GM12878 (cell line): ENCODE measurements around the gene IL12B. TPM values are rescaled to one million over a fixed set of nuclear protein-coding genes. Genes with fewer than 3 reads are reported as not detected.
A peak's percentile ranks its signal among the peaks of the same experiment; 100 is the strongest.

ENCODE experiments used
- BCL3 ChIP-seq: IDR thresholded peaks from 2 replicates; pipeline ENCODE4 v1.6.1; 2011; ENCODE audit warnings: borderline replicate concordance, low read depth, mild to moderate bottlenecking, moderate library complexity, low read length; ENCODE audit not compliant: insufficient read depth, poor library complexity, severe bottlenecking
- E4F1 ChIP-seq: fragments of 450-650 bp; IDR thresholded peaks from 2 replicates; pipeline ENCODE4 v1.6.1; 2018; ENCODE audit warnings: borderline replicate concordance, mild to moderate bottlenecking; ENCODE audit not compliant: partially characterized antibody
- EGR1 ChIP-seq, 2 experiments: IDR thresholded peaks; 1 replicate in 1 of 2; 2 replicates in 1 of 2; pipeline ENCODE4 v1.6.1; 2011 to 2012; ENCODE audit warnings: low read depth in 2 of 2, low read length in 2 of 2, borderline replicate concordance in 1 of 2, mild to moderate bottlenecking in 1 of 2, moderate library complexity in 1 of 2
- GABPA ChIP-seq: IDR thresholded peaks from 2 replicates; pipeline ENCODE4 v1.6.1; 2014; ENCODE audit warnings: antibody characterized with exemption, low read depth, mild to moderate bottlenecking, inconsistent platforms
- HDAC2 ChIP-seq: fragments of 200-600 bp; sonication (generic); IDR thresholded peaks from 2 replicates; pipeline ENCODE4 v1.6.1; 2017
- IKZF1 ChIP-seq: fragments of 450-650 bp; conservative IDR thresholded peaks from 2 replicates; pipeline ENCODE4 v1.6.1; 2017; ENCODE audit warnings: antibody characterized with exemption, mild to moderate bottlenecking
- KLF5 ChIP-seq: fragments of 450-650 bp; IDR thresholded peaks from 2 replicates; pipeline ENCODE4 v1.6.1; 2014; ENCODE audit warnings: mild to moderate bottlenecking; ENCODE audit not compliant: partially characterized antibody
- MEF2A ChIP-seq: IDR thresholded peaks from 2 replicates; pipeline ENCODE4 v1.6.1; 2011; ENCODE audit warnings: low read depth, mild to moderate bottlenecking, low read length, moderate library complexity; ENCODE audit not compliant: insufficient read depth
- NFYA ChIP-seq: IDR thresholded peaks from 2 replicates; pipeline ENCODE4 v1.6.1; 2011; ENCODE audit warnings: low read depth, mild to moderate bottlenecking, low read length, improper control_type of control experiment, borderline replicate concordance
- RCOR1 ChIP-seq: conservative IDR thresholded peaks from 2 replicates; pipeline ENCODE4 v1.6.1; 2012; ENCODE audit warnings: low read depth, low read length, improper control_type of control experiment
- SIN3A ChIP-seq: IDR thresholded peaks from 2 replicates; pipeline ENCODE4 v1.6.1; 2012; ENCODE audit warnings: low read depth, low read length, improper control_type of control experiment
- ZNF384 ChIP-seq: IDR thresholded peaks from 2 replicates; pipeline ENCODE4 v1.6.1; 2012; ENCODE audit warnings: low read depth, mild to moderate bottlenecking, low read length, improper control_type of control experiment, borderline replicate concordance
- polyA plus RNA-seq, 11 experiments: library from polyadenylated mRNA; depleted of rRNA in 4 of 11; unstranded in 6 of 11; stranded (reverse) in 5 of 11; fragments of >200 nt; fragmentation: Nextera tagmentation in 4 of 11; fragmentation: Illumina TruSeq in 1 of 11; extraction: Ambion mirVana in 4 of 11; extraction: Trizol in 1 of 11; gene quantifications; 1 replicate in 1 of 11; 2 replicates in 10 of 11; pipeline versions ENCODE4 v1.2.1 to v1.2.3, GENCODE V29; 2011 to 2016; ENCODE audit warnings: inconsistent platforms in 2 of 11, missing spikeins in 2 of 11, low read depth in 1 of 11
- total RNA-seq, 4 experiments: library from RNA; depleted of rRNA in 3 of 4; stranded (reverse); fragments of >200 nt in 3 of 4; fragmentation: Illumina TruSeq in 1 of 4; extraction: Trizol in 1 of 4; gene quantifications; 2 replicates each; pipeline versions ENCODE4 v1.2.1 to v1.2.3, GENCODE V29; 2013 to 2021
- TF ChIP-seq, protein P1 (sequence below): fragments of 150-350 bp; IDR thresholded peaks from 2 replicates; pipeline ENCODE4 v1.6.1; 2016; ENCODE audit warnings: low read depth, low read length
- TF ChIP-seq, protein P2 (sequence below): fragments of 450-650 bp; IDR thresholded peaks from 2 replicates; pipeline ENCODE4 v1.6.1; 2017; ENCODE audit warnings: antibody characterized with exemption, mild to moderate bottlenecking, moderate library complexity
- TF ChIP-seq, protein P3 (sequence below): fragments of 450-650 bp; IDR thresholded peaks from 2 replicates; pipeline ENCODE4 v1.6.1; 2014; ENCODE audit warnings: mild to moderate bottlenecking

IL12B gene
- total and polyA plus RNA-seq, 10 of the 15 experiments (the other 5 are each of a cell fraction or from before 2014, with no cell fraction given), result 0.15 to 0.72 (median 0.45) TPM

DNA sequence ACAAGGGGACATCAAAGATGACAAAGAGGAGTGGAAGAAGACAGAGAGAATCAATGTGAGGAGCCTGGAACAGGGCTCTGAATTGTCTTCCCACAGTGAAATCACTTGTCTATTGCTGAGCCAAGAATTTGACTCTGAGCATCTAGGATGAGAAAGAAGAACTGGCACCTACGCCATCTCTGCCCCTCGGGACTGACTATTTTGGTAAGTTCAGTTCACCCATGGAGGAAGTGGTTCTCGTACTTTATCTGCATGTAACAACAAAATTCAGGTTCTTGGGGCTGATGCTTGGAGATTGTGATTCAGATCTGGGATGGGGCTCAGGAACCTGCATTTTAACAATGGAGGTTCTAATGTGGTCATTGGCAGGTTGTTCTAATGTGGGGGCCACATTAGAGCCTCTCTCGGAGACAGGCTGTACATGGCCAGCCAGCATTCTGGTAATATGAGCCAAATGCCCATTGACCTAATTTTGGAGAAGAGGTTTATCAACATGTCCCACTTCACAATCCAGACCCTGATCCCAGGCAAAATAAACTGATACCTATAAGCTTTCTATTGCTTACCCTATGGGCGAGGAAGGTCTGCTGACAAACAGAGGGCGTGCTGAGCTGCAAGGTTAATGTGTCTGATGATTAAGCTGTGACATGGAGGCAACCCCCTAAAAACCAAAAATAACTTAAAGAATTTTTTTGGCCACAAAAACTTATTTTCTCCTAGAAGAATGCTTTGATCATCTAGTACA, 2.7 kb upstream of the IL12B start (continued):
- TF ChIP-seq ZNF384 (no peak), MEF2A (peak; percentile 77), E4F1 (no peak), RCOR1 (no peak), HDAC2 (no peak), SIN3A (no peak), NFYA (no peak), BCL3 (no peak), IKZF1 (peak; percentile 59), KLF5 (no peak), GABPA (no peak), EGR1 (IDR thresholded peaks at IDR 0.05; ENCODE audit: borderline replicate concordance in 1 of 2, low read depth in 2 of 2, low read length in 2 of 2) (no peak)
- TF ChIP-seq, protein P1, sequence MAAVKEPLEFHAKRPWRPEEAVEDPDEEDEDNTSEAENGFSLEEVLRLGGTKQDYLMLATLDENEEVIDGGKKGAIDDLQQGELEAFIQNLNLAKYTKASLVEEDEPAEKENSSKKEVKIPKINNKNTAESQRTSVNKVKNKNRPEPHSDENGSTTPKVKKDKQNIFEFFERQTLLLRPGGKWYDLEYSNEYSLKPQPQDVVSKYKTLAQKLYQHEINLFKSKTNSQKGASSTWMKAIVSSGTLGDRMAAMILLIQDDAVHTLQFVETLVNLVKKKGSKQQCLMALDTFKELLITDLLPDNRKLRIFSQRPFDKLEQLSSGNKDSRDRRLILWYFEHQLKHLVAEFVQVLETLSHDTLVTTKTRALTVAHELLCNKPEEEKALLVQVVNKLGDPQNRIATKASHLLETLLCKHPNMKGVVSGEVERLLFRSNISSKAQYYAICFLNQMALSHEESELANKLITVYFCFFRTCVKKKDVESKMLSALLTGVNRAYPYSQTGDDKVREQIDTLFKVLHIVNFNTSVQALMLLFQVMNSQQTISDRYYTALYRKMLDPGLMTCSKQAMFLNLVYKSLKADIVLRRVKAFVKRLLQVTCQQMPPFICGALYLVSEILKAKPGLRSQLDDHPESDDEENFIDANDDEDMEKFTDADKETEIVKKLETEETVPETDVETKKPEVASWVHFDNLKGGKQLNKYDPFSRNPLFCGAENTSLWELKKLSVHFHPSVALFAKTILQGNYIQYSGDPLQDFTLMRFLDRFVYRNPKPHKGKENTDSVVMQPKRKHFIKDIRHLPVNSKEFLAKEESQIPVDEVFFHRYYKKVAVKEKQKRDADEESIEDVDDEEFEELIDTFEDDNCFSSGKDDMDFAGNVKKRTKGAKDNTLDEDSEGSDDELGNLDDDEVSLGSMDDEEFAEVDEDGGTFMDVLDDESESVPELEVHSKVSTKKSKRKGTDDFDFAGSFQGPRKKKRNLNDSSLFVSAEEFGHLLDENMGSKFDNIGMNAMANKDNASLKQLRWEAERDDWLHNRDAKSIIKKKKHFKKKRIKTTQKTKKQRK, result no peak
- TF ChIP-seq, protein P2, sequence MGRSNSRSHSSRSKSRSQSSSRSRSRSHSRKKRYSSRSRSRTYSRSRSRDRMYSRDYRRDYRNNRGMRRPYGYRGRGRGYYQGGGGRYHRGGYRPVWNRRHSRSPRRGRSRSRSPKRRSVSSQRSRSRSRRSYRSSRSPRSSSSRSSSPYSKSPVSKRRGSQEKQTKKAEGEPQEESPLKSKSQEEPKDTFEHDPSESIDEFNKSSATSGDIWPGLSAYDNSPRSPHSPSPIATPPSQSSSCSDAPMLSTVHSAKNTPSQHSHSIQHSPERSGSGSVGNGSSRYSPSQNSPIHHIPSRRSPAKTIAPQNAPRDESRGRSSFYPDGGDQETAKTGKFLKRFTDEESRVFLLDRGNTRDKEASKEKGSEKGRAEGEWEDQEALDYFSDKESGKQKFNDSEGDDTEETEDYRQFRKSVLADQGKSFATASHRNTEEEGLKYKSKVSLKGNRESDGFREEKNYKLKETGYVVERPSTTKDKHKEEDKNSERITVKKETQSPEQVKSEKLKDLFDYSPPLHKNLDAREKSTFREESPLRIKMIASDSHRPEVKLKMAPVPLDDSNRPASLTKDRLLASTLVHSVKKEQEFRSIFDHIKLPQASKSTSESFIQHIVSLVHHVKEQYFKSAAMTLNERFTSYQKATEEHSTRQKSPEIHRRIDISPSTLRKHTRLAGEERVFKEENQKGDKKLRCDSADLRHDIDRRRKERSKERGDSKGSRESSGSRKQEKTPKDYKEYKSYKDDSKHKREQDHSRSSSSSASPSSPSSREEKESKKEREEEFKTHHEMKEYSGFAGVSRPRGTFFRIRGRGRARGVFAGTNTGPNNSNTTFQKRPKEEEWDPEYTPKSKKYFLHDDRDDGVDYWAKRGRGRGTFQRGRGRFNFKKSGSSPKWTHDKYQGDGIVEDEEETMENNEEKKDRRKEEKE, result no peak
- TF ChIP-seq, protein P3, sequence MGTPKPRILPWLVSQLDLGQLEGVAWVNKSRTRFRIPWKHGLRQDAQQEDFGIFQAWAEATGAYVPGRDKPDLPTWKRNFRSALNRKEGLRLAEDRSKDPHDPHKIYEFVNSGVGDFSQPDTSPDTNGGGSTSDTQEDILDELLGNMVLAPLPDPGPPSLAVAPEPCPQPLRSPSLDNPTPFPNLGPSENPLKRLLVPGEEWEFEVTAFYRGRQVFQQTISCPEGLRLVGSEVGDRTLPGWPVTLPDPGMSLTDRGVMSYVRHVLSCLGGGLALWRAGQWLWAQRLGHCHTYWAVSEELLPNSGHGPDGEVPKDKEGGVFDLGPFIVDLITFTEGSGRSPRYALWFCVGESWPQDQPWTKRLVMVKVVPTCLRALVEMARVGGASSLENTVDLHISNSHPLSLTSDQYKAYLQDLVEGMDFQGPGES, result no peak
